Thyroid gland (tissue), 4 donors: Measurements from ENCODE around the gene DEFB132. TPM values are rescaled to one million over a fixed set of nuclear protein-coding genes. Genes with fewer than 3 reads are reported as not detected.

ENCODE experiments used
- DNase-seq, 2 donors: peaks; one replicate each; pipeline ENCODE4 v3.0.0-alpha.2; 2019
- H3K27ac ChIP-seq, 3 donors: fragments of 200-600 bp; sonication (generic); 1 replicate in 2 of 3; 2 replicates in 1 of 3; pipeline ENCODE4 v1.5.1; 2016 to 2019; ENCODE audit warnings: mild to moderate bottlenecking in 1 of 3, moderate library complexity in 1 of 3
- H3K27me3 ChIP-seq: fragments of 200-600 bp; sonication (generic); one replicate; pipeline ENCODE4 v1.5.1; 2019
- H3K36me3 ChIP-seq, 2 donors: fragments of 200-600 bp; sonication (generic); one replicate each; pipeline ENCODE4 v1.5.1; 2016 to 2019
- H3K4me1 ChIP-seq, 2 donors: fragments of 200-600 bp; sonication (generic); one replicate each; pipeline ENCODE4 v1.5.1; 2017 to 2019
- H3K4me3 ChIP-seq, 3 donors: fragments of 200-600 bp; sonication (generic); replicated peaks in 1 of 3; 1 replicate in 2 of 3; 2 replicates in 1 of 3; pipeline ENCODE4 v1.5.1; 2016; ENCODE audit warnings: mild to moderate bottlenecking in 1 of 3
- H3K9me3 ChIP-seq: fragments of 200-600 bp; sonication (generic); one replicate; pipeline ENCODE4 v1.5.1; 2017
- POLR2A ChIP-seq, 2 donors: fragments of 450-650 bp; IDR thresholded peaks; one replicate each; pipeline ENCODE4 v1.6.1; 2017; ENCODE audit warnings: antibody characterized with exemption in 2 of 2, mild to moderate bottlenecking in 2 of 2, moderate library complexity in 1 of 2
- WGBS, 2 donors: methylation state at CpG; one replicate each; pipeline ENCODE4 v1.1.5; 2017; 5-methylcytosine and 5-hydroxymethylcytosine counted together
- intact Hi-C: fragments of 100-400 bp; cut with DNase I; formaldehyde crosslinking; loops from one replicate; pipeline ENCODE4 v1.15.1; 2023
- total RNA-seq, 4 donors: library from RNA; depleted of rRNA; stranded (reverse); fragments of >200 nt; gene quantifications; one replicate each; pipeline ENCODE4 v1.2.3, GENCODE V29; 2016
- TF ChIP-seq, protein P1 (sequence below), 6 experiments: fragments of 200-600 bp in 3 of 6; fragments of 450-650 bp in 3 of 6; sonication (generic) in 3 of 6; IDR thresholded peaks; one replicate each; pipeline ENCODE4 v1.5.1; 2016 to 2019; ENCODE audit warnings: antibody characterized with exemption in 6 of 6, mild to moderate bottlenecking in 2 of 6, inconsistent platforms in 1 of 6, moderate library complexity in 1 of 6

DEFB132 gene
- total RNA-seq, 4 donors from 2014 or later = not detected

DNA sequence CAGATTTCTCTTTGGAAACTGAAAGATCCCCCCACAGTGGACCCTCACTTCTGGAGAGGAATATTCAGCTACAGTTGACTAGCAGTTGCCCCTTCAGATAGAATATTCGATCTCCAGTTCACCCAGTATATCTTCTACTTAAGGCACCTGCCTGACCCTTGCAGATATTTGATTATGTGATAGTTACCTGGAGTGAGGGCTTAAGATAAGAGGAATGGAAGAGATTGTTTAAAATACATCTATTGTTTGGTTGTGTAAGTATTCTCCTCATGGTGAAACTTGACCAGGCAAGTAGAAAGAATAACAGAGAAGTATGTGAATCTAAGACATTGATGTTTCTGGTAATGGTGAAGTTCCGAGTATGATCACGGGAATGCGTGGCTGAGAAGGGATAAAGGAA lies 38.3 kb downstream of the DEFB132 start:
- 81 to 85% methylated on average over 4 of the region's 4 CpGs for WGBS, 2 donors
- DNase-seq = no peak
- TF ChIP-seq, protein P1, sequence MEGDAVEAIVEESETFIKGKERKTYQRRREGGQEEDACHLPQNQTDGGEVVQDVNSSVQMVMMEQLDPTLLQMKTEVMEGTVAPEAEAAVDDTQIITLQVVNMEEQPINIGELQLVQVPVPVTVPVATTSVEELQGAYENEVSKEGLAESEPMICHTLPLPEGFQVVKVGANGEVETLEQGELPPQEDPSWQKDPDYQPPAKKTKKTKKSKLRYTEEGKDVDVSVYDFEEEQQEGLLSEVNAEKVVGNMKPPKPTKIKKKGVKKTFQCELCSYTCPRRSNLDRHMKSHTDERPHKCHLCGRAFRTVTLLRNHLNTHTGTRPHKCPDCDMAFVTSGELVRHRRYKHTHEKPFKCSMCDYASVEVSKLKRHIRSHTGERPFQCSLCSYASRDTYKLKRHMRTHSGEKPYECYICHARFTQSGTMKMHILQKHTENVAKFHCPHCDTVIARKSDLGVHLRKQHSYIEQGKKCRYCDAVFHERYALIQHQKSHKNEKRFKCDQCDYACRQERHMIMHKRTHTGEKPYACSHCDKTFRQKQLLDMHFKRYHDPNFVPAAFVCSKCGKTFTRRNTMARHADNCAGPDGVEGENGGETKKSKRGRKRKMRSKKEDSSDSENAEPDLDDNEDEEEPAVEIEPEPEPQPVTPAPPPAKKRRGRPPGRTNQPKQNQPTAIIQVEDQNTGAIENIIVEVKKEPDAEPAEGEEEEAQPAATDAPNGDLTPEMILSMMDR (IDR thresholded peaks at IDR 0.05) = no peak
- TF ChIP-seq POLR2A (IDR thresholded peaks at IDR 0.05) = no peak
- Histone ChIP-seq H3K4me3 (no peak overlapping the region), H3K4me1 (peaks cover 20 to 21% of the 10 kb centered on the region in 2 donors), H3K36me3 (no peaks in the 10 kb centered on the region), H3K27me3 (no peaks in the 10 kb centered on the region), H3K9me3 (no peaks in the 10 kb centered on the region), H3K27ac (no peak overlapping the region)
- intact Hi-C loops = no loop called here

DNA sequence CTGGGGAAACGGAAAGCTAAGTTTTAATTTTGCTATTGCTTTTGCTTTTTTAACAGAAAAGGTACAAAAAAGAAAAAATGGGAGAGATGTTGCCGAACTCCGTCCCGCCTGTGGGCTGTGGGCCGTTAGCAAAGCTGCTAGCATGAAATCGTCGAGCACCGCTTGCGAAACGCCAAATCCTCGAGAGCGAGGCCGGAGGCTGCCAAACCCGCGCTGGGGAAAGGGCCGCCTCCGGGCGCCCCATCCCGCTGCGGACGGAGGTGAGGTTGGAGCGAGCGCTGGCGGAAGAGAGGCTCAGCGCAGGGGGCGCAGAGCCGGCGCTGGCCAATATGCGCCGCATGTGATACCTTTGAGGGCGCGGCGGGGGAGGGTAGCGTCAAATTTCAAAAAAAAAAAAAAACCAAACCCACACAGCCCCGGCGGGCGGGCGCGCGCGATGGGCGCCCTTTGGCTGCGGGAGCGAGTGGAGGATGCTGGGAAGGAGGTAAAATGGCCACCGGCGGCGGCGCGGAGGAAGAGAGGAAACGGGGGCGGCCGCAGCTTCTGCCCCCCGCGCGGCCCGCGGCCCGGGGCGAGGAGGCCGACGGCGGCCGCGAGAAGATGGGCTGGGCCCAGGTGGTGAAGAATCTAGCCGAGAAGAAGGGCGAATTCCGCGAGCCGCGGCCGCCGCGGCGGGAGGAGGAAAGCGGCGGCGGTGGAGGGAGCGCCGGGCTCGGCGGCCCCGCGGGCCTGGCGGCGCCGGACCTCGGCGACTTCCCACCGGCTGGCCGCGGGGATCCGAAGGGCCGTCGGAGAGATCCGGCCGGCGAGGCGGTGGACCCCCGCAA lies 39.8 kb downstream of the DEFB132 start, which contains the start of gene ZCCHC3:
Gene ZCCHC3 (plus strand): TSS at position 473 of the 827 bp plus-strand sequence. CDS start 17 bp downstream, at position 490.
- peak within 1 kb of the TSS; percentile 88 to 94 (median 93) for H3K4me3 ChIP-seq
- no peaks in the 10 kb centered on the region for H3K9me3 ChIP-seq
- peak; percentile 92 for DNase-seq
- no peaks in the 10 kb centered on the region for H3K36me3 ChIP-seq
- TF ChIP-seq, protein P1 (IDR thresholded peaks at IDR 0.05) = peak in 1 of 6 experiments; percentile 31
- peak; percentile 7 to 85 for TF ChIP-seq POLR2A (IDR thresholded peaks at IDR 0.05)
- peaks cover 27 to 31% of the 10 kb centered on the region in 2 donors for H3K4me1 ChIP-seq
- WGBS, 2 donors = 0 to 1% methylated on average over 52 to 73 of the region's 99 CpGs
- no peaks in the 10 kb centered on the region for H3K27me3 ChIP-seq
- intact Hi-C loops = no loop called here
- peak within 1 kb of the TSS; percentile 96 to 99 (median 96) for H3K27ac ChIP-seq

DNA sequence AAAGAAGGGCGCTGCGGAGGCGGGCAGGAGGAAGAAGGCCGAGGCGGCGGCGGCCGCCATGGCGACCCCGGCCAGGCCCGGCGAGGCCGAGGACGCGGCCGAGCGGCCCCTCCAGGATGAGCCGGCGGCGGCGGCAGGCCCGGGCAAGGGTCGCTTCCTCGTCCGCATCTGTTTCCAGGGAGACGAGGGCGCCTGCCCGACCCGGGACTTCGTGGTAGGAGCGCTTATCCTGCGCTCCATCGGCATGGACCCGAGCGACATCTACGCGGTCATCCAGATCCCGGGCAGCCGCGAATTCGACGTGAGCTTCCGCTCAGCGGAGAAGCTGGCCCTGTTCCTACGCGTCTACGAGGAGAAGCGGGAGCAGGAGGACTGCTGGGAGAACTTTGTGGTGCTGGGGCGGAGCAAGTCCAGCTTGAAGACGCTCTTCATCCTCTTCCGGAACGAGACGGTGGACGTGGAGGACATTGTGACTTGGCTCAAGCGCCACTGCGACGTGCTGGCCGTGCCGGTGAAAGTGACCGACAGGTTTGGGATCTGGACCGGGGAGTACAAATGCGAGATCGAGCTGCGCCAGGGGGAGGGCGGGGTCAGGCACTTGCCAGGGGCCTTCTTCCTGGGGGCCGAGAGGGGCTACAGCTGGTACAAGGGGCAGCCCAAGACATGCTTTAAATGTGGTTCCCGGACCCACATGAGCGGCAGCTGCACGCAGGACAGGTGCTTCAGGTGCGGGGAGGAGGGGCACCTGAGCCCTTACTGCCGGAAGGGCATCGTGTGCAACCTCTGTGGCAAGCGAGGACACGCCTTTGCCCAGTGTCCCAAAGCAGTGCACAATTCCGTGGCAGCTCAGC lies 40.6 kb downstream of the DEFB132 start:
- no peaks in the 10 kb centered on the region for H3K27me3 ChIP-seq
- no peaks in the 10 kb centered on the region for H3K9me3 ChIP-seq
- H3K27ac ChIP-seq = peak overlapping the region; percentile 96 to 99 (median 96)
- peak; percentile 87 to 90 for DNase-seq
- H3K4me3 ChIP-seq = peak overlapping the region; percentile 88 to 94 (median 93)
- WGBS, 2 donors = 0% methylated on average over 34 to 43 of the region's 75 CpGs
- TF ChIP-seq POLR2A (IDR thresholded peaks at IDR 0.05) = peak in 1 of 2 donors; percentile 69
- TF ChIP-seq, protein P1 (IDR thresholded peaks at IDR 0.05) = peak in 1 of 6 experiments; percentile 6
- intact Hi-C loops = no loop called here
- H3K4me1 ChIP-seq = peaks cover 27 to 31% of the 10 kb centered on the region in 2 donors
- no peaks in the 10 kb centered on the region for H3K36me3 ChIP-seq

DNA sequence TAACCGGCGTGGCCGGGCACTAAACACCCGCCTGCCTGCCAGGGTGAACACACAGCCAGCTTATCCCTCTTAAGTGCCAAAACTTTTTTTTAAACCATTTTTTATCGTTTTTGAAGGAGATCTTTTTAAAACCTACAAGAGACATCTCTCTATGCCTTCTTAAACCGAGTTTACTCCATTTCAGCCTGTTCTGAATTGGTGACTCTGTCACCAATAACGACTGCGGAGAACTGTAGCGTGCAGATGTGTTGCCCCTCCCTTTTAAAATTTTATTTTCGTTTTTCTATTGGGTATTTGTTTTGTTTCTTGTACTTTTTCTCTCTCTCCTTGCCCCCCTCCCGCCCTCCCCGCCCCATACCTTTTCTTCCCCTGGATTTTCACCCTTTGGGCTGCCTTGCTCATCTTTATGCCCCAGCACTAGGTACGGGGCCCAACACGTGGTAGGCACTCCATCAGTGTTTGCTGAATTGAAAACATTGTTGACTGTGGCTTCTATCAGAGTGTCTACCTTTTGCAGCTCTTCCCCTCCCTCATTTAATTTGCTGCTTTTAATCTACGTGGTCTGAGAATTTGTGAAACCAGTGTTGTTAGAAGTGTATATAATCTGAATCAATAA lies 41.4 kb downstream of the DEFB132 start:
- Histone ChIP-seq H3K27me3 (no peaks in the 10 kb centered on the region), H3K27ac (peak overlapping the region; percentile 96 to 99 (median 96)), H3K4me1 (peaks cover 27 to 31% of the 10 kb centered on the region in 2 donors), H3K9me3 (no peaks in the 10 kb centered on the region), H3K36me3 (no peaks in the 10 kb centered on the region), H3K4me3 (peak overlapping the region; percentile 88 to 94 (median 93))
- intact Hi-C loops = no loop called here
- TF ChIP-seq, protein P1 (IDR thresholded peaks at IDR 0.05) = no peak
- no peak for TF ChIP-seq POLR2A (IDR thresholded peaks at IDR 0.05)
- WGBS, 2 donors = 4 to 8% methylated on average over 15 of the region's 15 CpGs
- no peak for DNase-seq
